Progenitor cell of endocrine pancreas (in vitro differentiated cells): ENCODE results near the gene IL11RA. TPM values are rescaled to one million over a fixed set of nuclear protein-coding genes. Genes with fewer than 3 reads are reported as not detected.
A peak's percentile ranks its signal among the peaks of the same experiment; 100 is the strongest.
"Not testable (repeated sequence)": the region's sequence is repeated elsewhere in the genome, so short reads cannot be mapped to it uniquely, and the experiment has no call there.

Source experiments
- DNase-seq: peaks from one replicate; pipeline ENCODE4 v3.0.0; 2021; ENCODE audit warnings: low spot score; ENCODE audit not compliant: unreplicated experiment
- H3K27ac Mint-ChIP-seq: 2 replicates; pipeline ENCODE4 v1.8.0; 2021; ENCODE audit warnings: mild to moderate bottlenecking, moderate library complexity, mixed read lengths
- H3K27me3 Mint-ChIP-seq: 2 replicates; pipeline ENCODE4 v1.8.0; 2021; ENCODE audit warnings: mixed read lengths
- H3K36me3 Mint-ChIP-seq: 2 replicates; pipeline ENCODE4 v1.8.0; 2022; ENCODE audit warnings: mixed read lengths; ENCODE audit not compliant: insufficient read depth
- H3K4me1 Mint-ChIP-seq: 2 replicates; pipeline ENCODE4 v1.8.0; 2021; ENCODE audit warnings: low read depth, mixed read lengths
- H3K4me3 Mint-ChIP-seq: 2 replicates; pipeline ENCODE4 v1.8.0; 2021; ENCODE audit warnings: low read depth, mild to moderate bottlenecking, moderate library complexity, mixed read lengths
- H3K9me3 Mint-ChIP-seq: 2 replicates; pipeline ENCODE4 v1.8.0; 2021; ENCODE audit warnings: low read depth, mixed read lengths
- CTCF ChIP-seq: fragments of 200-600 bp; sonication (generic); IDR thresholded peaks from one replicate; pipeline ENCODE4 v1.5.0; 2021; ENCODE audit warnings: antibody characterized with exemption, mild to moderate bottlenecking; ENCODE audit not compliant: unreplicated experiment
- total RNA-seq: library from RNA; stranded (reverse); gene quantifications from 2 replicates; pipeline ENCODE4 v1.2.1, GENCODE V29; 2021

IL11RA gene
- total RNA-seq, 1 donor from 2014 or later: 27.5 TPM

- peaks cover 10% of the 10 kb centered on the region for H3K4me1 Mint-ChIP-seq
- DNase-seq: peak; percentile 89
- H3K4me3 Mint-ChIP-seq: peak within 1 kb of the TSS; percentile 77
- peaks cover under 1% of the 10 kb centered on the region for H3K27me3 Mint-ChIP-seq
- peak within 1 kb of the TSS; percentile 94 for H3K27ac Mint-ChIP-seq
- peaks cover 5% of the 10 kb centered on the region for H3K36me3 Mint-ChIP-seq
- TF ChIP-seq CTCF: no peak
- no peaks in the 10 kb centered on the region for H3K9me3 Mint-ChIP-seq
Measured at GRCh38 chr9:34637356-34638137, 14.4 kb upstream of the IL11RA start, which contains the start of gene SIGMAR1. SIGMAR1 (minus strand) TSS chr9:34637787; CDS start chr9:34637697, 90 bp downstream.

GRCh38 chr9:34638138-34638445 lies 13.9 kb upstream of the IL11RA start:
- Mint-ChIP-seq H3K9me3 (no peaks in the 10 kb centered on the region), H3K4me3 (peak overlapping the region; percentile 77), H3K36me3 (peaks cover 5% of the 10 kb centered on the region), H3K27ac (peak overlapping the region; percentile 94), H3K4me1 (peaks cover 10% of the 10 kb centered on the region), H3K27me3 (no peaks in the 10 kb centered on the region)
- no peak for DNase-seq
- no peak for TF ChIP-seq CTCF

- H3K4me3 Mint-ChIP-seq, H3K27me3 Mint-ChIP-seq, DNase-seq, H3K36me3 Mint-ChIP-seq, H3K27ac Mint-ChIP-seq, H3K9me3 Mint-ChIP-seq: not testable (repeated sequence)
- H3K4me1 Mint-ChIP-seq: peaks cover 11% of the 10 kb centered on the region
Measured at GRCh38 chr9:34639322-34639721, 12.7 kb upstream of the IL11RA start.

- H3K4me3 Mint-ChIP-seq: no peak overlapping the region
- peaks cover 24% of the 10 kb centered on the region for H3K4me1 Mint-ChIP-seq
- no peak for DNase-seq
- no peak overlapping the region for H3K27ac Mint-ChIP-seq
- no peak for TF ChIP-seq CTCF
- H3K36me3 Mint-ChIP-seq: no peaks in the 10 kb centered on the region
- no peaks in the 10 kb centered on the region for H3K9me3 Mint-ChIP-seq
- no peaks in the 10 kb centered on the region for H3K27me3 Mint-ChIP-seq
Measured at GRCh38 chr9:34642679-34643078, 9.3 kb upstream of the IL11RA start.

GRCh38 chr9:34644766-34645314 lies 7.1 kb upstream of the IL11RA start:
- no peak for DNase-seq
- Mint-ChIP-seq H3K9me3 (no peaks in the 10 kb centered on the region), H3K4me1 (peaks cover 25% of the 10 kb centered on the region), H3K4me3 (peak overlapping the region; percentile 15), H3K27ac (no peak overlapping the region), H3K36me3 (peaks cover 8% of the 10 kb centered on the region), H3K27me3 (no peaks in the 10 kb centered on the region)
- TF ChIP-seq CTCF: no peak
